NCI-H748 treated with DMSO at 0.1 percent for 48 hours (cell line): ENCODE measurements around the gene ALDOA.
A peak's percentile ranks its signal among the peaks of the same experiment; 100 is the strongest.

Experiments used
- DNase-seq: peaks from one replicate; lab custom pipeline; 2025; lab: John Stamatoyannopoulos, UW

The ALDOA gene

DNA sequence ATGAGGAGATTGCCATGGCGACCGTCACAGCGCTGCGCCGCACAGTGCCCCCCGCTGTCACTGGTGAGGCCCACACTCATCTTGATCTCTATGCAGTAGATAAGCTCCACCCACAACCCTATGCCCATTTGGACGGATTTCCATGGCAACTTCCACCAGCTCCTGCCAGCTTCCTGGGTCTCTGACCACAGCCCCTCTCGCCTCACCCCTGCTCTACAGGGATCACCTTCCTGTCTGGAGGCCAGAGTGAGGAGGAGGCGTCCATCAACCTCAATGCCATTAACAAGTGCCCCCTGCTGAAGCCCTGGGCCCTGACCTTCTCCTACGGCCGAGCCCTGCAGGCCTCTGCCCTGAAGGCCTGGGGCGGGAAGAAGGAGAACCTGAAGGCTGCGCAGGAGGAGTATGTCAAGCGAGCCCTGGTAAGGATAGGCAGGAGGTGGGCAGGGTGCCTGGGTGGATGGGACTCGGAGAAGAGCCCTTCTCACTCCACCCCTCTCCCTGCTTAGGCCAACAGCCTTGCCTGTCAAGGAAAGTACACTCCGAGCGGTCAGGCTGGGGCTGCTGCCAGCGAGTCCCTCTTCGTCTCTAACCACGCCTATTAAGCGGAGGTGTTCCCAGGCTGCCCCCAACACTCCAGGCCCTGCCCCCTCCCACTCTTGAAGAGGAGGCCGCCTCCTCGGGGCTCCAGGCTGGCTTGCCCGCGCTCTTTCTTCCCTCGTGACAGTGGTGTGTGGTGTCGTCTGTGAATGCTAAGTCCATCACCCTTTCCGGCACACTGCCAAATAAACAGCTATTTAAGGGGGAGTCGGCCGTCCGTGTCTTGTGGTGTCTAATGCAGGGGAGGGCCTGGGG is 4.3 kb downstream of the ALDOA start:
- no peak for DNase-seq

DNA sequence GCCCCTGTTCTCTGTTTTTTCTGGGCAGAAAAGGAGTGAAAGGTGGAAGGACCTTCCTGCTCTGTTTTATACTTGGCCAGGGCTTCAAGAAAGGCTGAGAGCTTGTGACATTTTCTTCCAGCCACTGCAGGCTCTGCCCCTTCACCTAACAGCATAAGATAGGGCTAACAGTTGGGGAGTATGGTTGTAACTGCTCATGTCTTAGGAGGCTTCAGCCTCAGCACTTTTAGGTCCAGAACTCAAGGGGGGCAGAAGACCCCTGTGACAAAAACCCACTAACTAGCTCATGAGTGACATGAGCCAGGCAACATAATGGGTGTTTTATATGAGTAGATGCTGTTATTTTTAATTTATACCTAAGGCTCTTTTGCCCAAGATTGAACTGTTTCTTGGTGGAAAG is 4.9 kb downstream of the ALDOA start:
- DNase-seq, result no peak

DNA sequence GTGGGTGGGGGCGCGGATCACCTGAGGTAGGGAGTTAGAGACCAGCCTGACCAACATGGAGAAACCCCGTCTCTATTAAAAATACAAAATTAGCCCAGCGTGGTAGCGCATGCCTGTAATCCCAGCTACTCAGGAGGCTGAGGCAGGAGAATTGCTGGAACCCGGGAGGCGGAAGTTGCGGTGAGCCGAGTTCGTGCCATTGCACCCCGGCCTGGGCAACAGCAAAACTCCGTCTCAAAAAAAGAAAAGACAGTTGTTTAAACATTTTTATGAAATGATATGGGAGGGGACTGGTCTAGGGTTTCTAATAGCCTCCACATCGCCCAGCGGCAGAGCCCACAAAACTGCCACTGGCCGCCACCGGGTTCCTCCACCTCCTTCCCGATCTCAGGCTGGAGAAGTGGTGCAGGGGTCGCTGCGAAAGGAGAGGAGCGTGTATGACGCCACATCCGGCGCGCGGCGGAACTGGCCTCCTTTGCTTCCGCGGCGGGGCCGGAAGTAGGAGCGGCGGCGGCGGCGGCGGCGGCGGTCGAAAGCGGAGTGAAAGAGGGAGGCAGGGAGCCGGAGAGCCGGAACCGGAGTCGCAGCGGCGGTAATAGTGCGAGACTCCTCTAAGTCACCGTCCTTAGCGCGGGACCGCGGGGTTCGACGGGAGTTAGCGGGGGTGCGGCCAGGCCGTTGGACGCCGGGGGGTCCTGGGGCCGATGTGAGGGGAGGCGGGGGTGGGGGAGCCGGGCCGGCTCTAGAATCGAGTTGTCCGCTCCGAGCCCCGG is 10.1 kb downstream of the ALDOA start, which contains the start of gene PPP4C:
PPP4C (plus strand) TSS at position 492 of the 773 bp plus-strand sequence. CDS start 384 bp downstream, outside the sequence.
- DNase-seq, result peak; percentile 36

DNA sequence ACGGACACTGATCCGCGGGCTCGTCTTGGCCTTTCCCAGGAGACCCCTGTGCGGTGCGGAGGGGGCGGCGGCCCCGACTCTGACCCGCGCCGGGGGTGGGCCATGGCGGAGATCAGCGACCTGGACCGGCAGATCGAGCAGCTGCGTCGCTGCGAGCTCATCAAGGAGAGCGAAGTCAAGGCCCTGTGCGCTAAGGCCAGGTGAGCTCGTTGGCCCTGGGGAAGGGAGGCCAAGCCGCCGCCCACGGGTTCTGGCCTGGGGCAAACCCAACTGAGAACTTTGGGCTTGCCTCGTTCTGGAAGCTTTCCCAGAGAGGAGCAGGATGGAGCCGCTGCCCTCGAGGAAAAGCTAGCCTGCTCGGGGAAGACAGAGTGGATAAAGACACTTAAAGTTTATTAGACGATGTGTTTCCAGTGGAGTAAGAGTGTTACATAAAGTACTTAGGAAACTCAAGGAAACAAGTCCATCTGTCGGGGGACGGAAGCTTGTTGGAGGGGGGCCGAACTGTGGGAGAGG is 10.8 kb downstream of the ALDOA start:
- no peak for DNase-seq

DNA sequence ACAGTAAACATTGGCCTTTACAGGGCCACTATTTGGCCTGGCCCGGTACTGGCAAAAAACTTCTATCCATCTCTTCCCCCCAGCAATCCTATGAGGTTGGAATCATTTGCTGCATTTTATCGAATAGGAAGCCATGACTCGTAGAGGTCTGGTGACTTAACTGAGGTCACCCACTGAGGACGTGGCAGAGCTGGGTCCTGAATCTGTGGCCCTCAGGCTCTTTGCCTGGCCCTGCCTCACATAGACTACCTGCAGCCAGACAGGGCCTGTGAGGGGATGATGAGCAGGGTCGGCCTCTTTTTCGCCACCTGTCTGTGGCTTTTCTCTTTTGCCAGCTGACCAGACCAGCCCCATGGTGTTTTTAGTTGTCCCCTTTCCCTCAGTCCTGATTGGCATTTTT is 12.1 kb downstream of the ALDOA start:
- DNase-seq, result no peak

DNA sequence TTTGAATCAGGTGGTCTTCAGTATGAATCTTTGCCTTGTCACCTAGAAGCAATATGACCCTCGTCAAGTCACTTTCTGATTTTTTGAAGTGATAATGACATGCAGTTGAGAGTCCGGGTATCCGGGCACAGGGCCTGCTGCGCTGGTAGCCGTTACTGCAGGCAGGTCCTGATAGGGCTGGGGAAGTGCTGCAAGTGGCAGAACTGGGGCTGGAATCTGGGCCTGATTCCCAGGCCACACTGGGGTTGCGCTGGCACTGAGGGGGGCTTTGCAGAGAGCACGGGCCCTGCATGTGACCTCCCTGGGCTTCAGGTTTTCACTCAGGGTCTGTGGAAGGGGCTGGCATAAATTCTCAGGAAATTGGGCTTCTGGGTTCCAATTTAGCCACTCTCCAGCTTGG is 13.2 kb downstream of the ALDOA start:
- DNase-seq, result no peak

DNA sequence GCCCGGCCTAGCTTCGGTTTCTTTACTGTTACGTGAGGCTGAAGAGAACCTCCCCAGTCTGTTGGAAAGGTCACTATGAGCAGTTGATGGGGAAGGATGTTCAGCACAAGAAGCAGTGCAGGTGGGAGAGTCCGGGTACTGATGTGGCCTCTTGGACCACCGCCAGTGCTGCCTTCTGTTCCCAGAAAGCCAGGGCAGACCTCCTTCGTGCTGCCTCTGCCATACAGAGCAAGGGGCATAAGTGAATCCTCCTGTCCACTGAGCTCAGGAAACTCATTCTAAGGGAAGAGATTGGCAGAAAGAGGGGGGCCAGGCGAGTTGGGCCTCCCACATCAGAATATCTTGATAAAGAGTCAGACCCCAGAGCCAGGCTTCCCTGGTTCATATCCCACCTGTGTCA is 13.9 kb downstream of the ALDOA start:
- no peak for DNase-seq

DNA sequence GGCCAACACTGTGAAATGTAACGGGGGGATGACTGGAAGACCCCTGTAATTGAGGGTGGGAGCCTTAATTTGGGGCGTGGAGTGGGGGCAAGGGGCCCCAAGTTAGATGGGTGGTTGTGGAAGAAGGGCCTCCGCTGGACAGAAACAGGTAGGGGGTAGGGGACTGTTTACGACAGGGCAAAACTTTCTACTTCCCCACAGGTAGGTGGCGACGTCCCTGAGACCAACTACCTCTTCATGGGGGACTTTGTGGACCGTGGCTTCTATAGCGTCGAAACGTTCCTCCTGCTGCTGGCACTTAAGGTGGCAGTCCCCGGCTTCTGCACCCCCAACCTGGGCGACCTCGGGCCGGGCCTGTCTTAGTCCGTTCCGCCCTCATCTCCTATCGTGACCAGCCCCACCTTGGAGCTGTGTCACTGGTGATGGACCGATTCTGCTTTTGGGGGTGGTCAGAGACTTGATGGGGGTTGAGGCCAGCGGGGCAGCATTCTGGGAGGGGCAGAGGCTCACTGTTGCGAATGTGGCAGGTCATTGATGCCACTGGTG is 17.1 kb downstream of the ALDOA start:
- no peak for DNase-seq

DNA sequence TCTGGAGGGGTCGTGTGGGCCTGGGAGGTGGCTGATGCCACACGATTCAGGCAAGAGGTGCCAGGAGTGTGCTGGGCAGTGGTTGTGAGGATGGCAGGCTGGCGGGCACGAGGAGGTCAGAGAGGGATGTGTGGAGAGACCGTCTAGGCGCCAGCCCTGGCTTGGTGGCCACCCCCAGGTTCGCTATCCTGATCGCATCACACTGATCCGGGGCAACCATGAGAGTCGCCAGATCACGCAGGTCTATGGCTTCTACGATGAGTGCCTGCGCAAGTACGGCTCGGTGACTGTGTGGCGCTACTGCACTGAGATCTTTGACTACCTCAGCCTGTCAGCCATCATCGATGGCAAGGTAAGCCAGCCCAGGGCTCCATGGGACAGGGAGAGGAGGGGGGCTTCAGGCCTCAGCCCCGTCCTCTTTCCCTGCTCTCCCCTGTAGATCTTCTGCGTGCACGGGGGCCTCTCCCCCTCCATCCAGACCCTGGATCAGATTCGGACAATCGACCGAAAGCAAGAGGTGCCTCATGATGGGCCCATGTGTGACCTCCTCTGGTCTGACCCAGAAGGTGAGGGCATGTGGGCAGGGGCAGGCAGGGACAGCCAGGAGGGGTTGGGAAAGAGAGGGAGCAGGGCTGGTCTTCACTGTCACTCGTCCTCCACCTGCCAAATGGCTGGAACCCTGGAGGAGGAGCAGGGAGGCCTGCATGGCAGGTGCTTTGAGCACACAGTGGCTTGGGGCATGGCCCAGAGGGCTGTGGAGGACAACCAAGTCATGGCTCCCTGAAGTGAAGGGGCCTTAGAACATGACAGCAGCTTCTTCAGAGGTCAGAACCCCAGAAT is 17.9 kb downstream of the ALDOA start:
- no peak for DNase-seq

DNA sequence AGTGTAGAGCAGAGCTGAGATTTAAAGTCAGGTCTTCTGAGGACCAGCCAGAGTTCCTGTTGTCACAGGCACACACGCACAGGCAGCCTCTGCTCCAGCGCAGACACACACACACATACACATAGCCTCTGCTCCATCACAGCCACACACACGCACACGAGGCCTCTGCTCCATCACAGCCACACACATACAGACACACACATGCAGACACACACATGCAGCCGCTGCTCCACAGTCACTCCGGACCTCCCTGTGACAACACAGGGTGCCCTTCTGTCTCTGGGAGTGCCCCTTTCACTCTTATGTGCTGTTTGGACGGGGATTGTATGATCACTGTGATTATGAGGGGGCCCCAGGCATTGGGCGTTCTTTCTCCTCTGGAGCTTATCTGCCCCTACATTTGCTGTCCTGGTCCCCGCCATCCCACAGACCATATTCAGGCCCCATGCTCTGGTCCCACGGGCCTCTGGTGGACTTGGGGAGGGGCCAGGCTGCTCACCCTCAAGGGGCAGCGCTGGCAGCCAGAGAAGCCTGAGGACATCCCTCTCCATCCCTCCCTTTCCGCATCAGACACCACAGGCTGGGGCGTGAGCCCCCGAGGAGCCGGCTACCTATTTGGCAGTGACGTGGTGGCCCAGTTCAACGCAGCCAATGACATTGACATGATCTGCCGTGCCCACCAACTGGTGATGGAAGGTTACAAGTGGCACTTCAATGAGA is 18.7 kb downstream of the ALDOA start:
- DNase-seq, result no peak

DNA sequence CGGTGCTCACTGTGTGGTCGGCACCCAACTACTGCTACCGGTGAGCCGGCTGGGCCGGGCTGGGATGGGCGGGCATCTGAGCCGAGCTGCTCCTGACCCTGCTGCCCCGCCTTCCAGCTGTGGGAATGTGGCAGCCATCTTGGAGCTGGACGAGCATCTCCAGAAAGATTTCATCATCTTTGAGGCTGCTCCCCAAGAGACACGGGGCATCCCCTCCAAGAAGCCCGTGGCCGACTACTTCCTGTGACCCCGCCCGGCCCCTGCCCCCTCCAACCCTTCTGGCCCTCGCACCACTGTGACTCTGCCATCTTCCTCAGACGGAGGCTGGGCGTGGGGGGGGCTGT is 19.2 kb downstream of the ALDOA start:
- DNase-seq, result no peak

DNA sequence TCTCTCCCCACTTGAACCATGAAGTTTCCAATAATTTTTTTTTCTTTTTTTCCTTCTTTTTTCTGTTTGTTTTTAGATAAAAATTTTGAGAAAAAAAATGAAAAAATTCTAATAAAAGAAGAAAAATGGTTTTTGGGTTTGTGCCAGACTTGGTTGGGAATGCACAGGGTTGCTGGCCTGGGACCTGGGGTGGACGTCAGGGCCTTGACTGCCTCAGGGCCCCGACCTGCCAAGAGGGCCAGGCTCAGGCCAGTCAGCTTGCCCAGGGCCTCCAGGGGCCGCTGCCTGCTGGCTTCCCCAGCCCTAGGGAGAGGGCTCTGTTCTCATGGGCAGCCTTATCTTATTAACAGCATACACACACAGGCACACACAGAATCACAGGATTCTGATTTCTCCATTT is 19.7 kb downstream of the ALDOA start:
- DNase-seq, result no peak

DNA sequence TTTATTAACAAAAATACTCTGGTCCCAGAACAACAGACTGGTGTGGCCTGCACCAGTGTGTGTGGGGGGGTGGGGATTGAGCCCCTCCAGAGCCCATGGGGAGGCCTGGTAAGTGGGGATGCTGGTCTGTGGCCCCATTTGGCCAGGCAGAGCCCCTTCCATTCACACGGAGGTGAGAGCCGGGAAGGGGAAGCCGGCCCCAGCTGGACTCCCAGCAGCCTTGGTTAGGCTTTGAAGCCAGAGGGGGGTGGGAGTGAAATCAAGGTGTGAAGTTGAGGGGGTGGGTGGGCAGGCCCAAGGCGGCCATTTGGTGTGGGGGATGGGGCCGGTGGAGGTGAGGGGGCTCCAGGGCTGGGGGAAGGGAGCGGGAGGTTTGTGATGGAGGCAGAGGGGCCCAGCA is 20.3 kb downstream of the ALDOA start:
- DNase-seq, result no peak

DNA sequence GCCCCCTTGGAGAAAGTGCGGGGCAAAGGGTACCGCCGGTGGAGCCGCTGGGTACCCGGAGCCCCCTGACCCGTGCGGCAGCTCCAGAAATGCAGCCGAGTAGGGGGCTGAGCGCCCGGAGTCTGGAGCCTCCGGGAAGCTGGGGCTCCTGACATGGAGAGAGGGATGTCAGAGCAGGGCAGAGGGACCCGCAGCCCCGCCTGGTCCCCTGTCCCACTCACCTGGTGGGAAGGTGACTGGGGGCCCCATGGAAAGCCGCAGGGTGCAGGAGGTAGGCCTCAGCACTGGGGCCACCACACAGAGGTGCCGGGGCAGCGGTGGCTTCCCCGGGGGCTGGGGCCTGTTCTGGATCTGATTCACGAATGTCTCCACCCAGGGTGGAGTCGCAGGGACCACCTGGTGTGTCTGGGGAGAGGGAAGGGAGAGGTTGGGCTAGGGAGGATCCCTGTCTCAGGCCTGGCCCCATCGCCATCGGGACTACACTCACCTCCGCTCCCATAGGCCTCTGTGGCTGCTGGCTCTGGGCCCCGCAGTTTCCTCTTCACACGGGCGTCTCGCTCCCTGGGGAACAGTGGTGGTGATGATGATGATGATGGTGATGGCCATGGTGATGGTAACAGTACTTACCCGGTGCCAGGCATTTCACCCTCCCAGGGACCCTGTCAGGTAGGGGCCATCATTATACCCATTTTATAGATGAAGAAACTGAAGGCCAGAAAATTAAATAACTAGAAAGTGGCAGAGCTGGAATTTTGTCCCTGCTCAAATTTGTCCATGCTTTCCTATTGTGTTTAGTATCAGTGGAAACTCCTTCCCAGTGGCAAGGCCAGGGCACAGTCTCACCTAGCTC is 21.0 kb downstream of the ALDOA start:
- no peak for DNase-seq

DNA sequence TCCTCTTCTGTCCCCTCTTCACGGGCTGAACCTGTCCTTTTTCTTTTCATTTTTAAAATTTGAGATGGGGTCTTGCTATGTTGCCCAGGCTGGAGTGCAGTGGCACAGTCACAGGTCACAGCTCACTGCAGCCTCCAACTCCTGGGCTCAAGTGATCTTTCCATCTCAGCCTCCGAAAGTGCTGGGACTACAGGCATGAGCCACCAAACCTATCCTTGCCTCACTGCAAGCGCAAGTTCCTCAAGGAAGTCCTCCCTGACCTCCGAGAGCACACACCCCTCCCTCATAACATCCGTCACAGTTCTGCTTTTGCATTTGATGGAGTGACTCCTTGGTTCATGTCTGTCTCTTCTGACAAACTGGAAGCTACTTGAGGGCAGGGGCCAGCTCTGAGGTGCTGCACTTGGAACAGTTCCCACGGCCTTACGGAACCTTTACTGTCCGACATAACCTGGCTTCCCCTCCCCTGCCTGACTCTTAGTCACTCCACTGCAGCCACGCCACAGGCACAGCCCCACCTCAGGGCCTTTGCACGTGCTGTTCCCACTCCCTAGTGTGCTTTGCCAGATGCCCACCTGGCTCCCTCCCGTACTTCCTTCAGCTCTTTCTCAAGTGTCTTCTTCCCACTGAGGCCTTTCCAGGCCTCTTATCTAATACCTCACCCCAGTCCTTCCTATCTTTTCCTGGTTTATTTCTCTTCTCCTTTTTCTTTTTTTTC is 21.8 kb downstream of the ALDOA start:
- DNase-seq, result no peak

DNA sequence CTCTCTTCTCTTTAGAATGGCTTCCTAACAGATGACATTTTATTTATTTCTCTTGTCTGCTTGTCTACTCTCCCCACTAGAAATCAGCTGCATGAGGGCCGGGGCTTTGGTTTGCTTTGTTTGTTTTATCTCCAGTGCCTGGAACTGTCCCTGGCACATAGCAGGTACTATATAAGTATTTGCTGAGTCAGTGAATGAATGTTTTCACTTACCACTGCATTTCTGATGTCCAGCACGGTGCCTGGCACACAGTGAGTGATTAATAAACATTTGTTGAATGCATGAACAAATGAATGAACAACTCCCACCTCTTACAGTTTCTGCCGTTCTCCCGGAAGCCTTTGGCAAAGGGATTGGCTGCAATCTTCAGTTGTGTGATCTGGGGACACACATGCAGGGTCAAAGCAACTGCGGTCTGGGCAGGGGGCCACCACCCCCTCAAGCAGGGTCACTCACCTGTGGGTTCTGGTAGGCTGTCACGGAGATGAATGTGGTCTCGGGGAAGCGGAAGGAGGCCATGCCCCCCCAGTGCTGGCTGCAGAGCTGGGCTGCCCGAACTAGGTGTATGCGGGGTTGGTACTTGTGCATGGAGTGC is 22.8 kb downstream of the ALDOA start:
- DNase-seq, result no peak

DNA sequence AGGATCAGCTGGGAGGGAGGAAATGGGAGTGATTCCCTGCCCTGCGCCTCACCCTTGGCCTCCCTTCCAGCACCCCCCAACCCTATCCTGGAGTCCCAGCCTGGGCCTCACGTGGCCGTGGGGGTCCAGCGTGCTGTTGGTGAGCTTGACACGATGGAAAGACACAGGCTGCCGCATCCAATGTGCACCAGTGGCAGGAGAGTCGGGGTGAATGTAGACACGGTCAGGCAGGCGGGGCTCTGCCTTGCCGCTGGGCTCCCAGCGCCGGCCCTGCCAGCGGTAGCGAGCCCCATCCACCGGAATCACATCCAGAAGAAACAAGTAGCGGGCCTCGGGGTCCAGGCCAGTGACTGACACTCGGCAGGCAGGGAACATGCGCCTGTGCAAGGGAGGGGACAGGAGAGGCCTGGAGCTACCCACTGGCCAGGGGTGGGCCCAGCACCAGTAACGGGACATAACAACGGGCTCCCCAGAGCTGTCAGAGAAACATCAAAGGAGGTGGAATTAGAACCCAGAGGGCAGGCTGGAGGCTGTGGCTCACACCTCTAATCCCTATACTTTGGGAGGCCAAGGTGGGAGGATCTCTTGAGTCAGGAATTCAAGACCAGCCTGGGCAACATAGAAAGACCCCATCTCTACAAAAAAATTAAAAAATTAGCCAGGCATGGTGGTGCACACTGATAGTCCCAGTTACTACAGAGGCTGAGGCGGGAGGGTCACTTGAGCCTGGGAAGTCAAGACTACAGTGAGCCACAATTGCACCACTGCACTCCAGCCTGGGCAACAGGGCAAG is 23.5 kb downstream of the ALDOA start:
- DNase-seq, result no peak

DNA sequence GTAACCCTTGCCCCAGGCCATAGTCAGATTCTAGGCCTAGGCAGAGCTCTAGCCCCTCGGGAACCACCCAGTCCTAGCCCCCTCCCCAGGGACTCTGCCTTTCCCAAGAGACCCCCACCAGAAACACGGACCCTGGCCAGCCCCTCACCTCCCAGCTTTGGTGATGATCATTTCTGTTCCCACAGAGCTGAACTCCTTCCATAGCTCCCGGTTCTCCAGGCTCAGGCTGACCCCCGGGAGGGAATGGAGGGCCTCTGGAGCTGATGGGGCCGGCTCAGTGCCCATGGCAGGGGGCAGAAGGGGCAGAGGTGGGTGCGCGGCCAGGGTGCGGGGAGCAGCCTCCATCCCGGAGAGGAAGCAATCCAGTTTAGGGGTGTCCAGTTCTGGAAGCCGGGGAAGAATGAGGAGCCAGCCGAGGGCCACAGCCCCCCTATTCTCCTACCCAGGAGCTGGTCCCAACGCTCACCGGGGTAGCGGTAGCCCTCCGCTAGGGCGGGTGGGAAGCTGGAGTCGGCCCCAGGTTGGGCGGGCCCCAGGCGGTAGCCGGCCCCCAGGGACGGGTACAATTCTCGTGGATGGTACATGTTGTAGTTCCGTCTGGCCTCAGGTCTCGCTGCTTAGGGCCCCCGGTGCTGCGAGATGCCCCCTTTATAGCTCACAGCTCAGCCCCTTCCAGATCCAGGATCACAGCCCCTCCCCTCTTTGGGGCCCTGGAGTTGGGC is 25.2 kb downstream of the ALDOA start:
- DNase-seq, result no peak
